ENCODE results near the gene DUSP10. TPM values are rescaled to one million over a fixed set of nuclear protein-coding genes. Genes with fewer than 3 reads are reported as not detected.

The DUSP10 gene
- polyA plus RNA-seq, 1 donor from 2014 or later: 2.0 TPM

DNA sequence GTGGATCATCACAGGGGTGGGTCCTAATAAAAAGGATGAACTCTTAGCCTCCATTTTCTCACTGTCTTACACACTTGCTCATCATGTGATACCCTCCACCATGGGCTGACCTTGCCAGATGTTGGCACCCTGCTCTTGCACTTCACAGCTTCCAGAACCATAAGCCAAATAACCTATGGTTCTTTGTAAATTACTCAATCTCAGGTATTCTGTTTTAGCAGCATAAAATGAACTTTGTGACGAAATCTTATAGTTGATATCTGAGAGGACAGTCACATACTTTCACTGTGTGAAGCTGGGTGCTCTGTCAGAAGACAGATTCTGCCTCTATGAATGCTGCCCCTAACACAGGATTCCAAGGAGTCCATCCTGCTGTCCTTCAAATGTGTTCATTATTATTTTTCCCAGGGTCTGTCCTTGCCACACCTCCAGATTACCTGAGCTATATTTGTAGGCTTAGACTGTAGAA is 13.8 kb downstream of the DUSP10 start:
- Histone ChIP-seq H3K9ac (ENCODE audit: low read length) (no peak overlapping the region), H3K4me3 (ENCODE audit: low read length) (no peak overlapping the region), H3K9me3 (ENCODE audit: low read length) (no peaks in the 10 kb centered on the region), H4K20me1 (ENCODE audit: insufficient read depth) (no peaks in the 10 kb centered on the region), H3F3A (ENCODE audit: insufficient read depth, low read length, poor library complexity, severe bottlenecking) (no peaks in the 10 kb centered on the region), H3K27ac (ENCODE audit: low read length) (no peak overlapping the region), H3K36me3 (ENCODE audit: insufficient read depth, low read length) (no peaks in the 10 kb centered on the region), H2AFZ (ENCODE audit: low read depth, low read length) (no peak overlapping the region), H3K4me2 (ENCODE audit: low read length) (no peak overlapping the region), H3K27me3 (ENCODE audit: insufficient read depth, low read depth, low read length) (no peaks in the 10 kb centered on the region), H3K9me2 (ENCODE audit: insufficient read depth, low read length) (no peaks in the 10 kb centered on the region), H3K79me2 (replicated peaks; ENCODE audit: insufficient read depth, low read length) (no peaks in the 10 kb centered on the region)
- TF ChIP-seq EZH2 (IDR thresholded peaks at IDR 0.05; ENCODE audit: borderline replicate concordance, insufficient read depth, low read length, poor library complexity, severe bottlenecking) (no peak), MXI1 (conservative IDR thresholded peaks at IDR 0.05; ENCODE audit: poor library complexity, severe bottlenecking) (no peak), EP300 (conservative IDR thresholded peaks at IDR 0.05; ENCODE audit: poor library complexity, severe bottlenecking) (no peak), REST (IDR thresholded peaks at IDR 0.05; ENCODE audit: borderline replicate concordance) (no peak), CTCF (IDR thresholded peaks at IDR 0.05; ENCODE audit: poor library complexity, severe bottlenecking) (no peak), POLR2AphosphoS5 (IDR thresholded peaks at IDR 0.05) (no peak), TAF1 (IDR thresholded peaks at IDR 0.05; ENCODE audit: low read depth) (no peak), RAD21 (conservative IDR thresholded peaks at IDR 0.05) (no peak), SMC3 (conservative IDR thresholded peaks at IDR 0.05; ENCODE audit: poor library complexity) (no peak)

DNA sequence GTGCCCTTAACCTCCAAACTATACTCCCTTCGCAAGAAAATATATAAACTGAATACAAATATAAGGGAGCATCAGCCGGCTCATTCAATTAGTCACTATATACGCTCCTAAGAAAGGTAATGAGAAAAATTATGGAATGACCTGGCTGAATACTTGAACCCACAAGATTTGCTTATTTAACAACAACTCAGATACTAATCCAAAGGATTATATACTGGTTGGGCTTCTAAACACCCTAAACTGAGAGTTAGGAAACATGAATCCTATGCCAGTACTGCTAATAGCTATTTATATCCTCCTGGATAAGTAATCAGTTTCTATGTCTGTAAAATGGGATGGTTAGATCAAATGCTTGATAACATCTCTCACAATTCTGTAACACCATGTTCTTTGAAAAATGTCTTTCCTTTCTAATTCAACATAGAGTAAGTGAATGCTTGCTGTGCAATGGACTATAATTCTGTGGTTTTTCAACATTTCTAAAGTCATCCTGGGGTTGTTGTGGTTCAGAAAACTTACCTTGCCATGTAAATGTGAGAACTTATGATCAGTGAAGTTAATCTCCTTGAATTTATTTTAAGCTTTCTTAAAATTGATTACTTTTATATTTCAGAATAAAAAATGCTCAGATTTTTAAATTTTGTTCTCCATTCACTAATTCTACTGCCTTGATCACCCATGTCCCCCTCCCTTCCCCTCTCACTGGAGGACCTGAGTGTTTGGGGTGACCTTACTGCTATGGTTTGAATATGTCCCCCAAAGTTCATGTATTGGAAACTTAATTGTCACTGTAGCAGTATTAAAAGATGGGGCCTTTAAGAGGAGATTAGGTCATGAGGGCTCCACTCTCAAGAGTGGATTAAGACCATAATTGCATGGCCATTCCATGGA is 14.5 kb downstream of the DUSP10 start:
- H3K27me3 ChIP-seq (ENCODE audit: insufficient read depth, low read depth, low read length): no peaks in the 10 kb centered on the region
- H3K79me2 ChIP-seq (replicated peaks; ENCODE audit: insufficient read depth, low read length): no peaks in the 10 kb centered on the region
- no peaks in the 10 kb centered on the region for H4K20me1 ChIP-seq (ENCODE audit: insufficient read depth)
- no peak overlapping the region for H3K9ac ChIP-seq (ENCODE audit: low read length)
- H3K9me2 ChIP-seq (ENCODE audit: insufficient read depth, low read length): no peaks in the 10 kb centered on the region
- no peak overlapping the region for H3K4me2 ChIP-seq (ENCODE audit: low read length)
- no peaks in the 10 kb centered on the region for H3F3A ChIP-seq (ENCODE audit: insufficient read depth, low read length, poor library complexity, severe bottlenecking)
- no peak overlapping the region for H3K4me3 ChIP-seq (ENCODE audit: low read length)
- H3K27ac ChIP-seq (ENCODE audit: low read length): no peak overlapping the region
- no peak overlapping the region for H2AFZ ChIP-seq (ENCODE audit: low read depth, low read length)
- H3K9me3 ChIP-seq (ENCODE audit: low read length): no peaks in the 10 kb centered on the region
- no peaks in the 10 kb centered on the region for H3K36me3 ChIP-seq (ENCODE audit: insufficient read depth, low read length)
- TF ChIP-seq REST (IDR thresholded peaks at IDR 0.05; ENCODE audit: borderline replicate concordance) (no peak), TAF1 (IDR thresholded peaks at IDR 0.05; ENCODE audit: low read depth) (no peak), POLR2AphosphoS5 (IDR thresholded peaks at IDR 0.05) (no peak), EZH2 (IDR thresholded peaks at IDR 0.05; ENCODE audit: borderline replicate concordance, insufficient read depth, low read length, poor library complexity, severe bottlenecking) (no peak), MXI1 (conservative IDR thresholded peaks at IDR 0.05; ENCODE audit: poor library complexity, severe bottlenecking) (no peak), CTCF (IDR thresholded peaks at IDR 0.05; ENCODE audit: poor library complexity, severe bottlenecking) (no peak), SMC3 (conservative IDR thresholded peaks at IDR 0.05; ENCODE audit: poor library complexity) (no peak), RAD21 (conservative IDR thresholded peaks at IDR 0.05) (no peak), EP300 (conservative IDR thresholded peaks at IDR 0.05; ENCODE audit: poor library complexity, severe bottlenecking) (no peak)
